LoVo (cell line): Measurements from ENCODE around the gene CNPY4.
A peak's percentile ranks its signal among the peaks of the same experiment; 100 is the strongest.
"Not testable (repeated sequence)": the region's sequence is repeated elsewhere in the genome, so short reads cannot be mapped to it uniquely, and the experiment has no call there.

Source experiments
- DNase-seq: peaks from one replicate; pipeline ENCODE4 v3.0.0-alpha.2; 2016; ENCODE audit warnings: low spot score

CNPY4 gene

GRCh38 chr7:100119970-100120732, 717 bp downstream of the CNPY4 start:
- no peak for DNase-seq

DNA sequence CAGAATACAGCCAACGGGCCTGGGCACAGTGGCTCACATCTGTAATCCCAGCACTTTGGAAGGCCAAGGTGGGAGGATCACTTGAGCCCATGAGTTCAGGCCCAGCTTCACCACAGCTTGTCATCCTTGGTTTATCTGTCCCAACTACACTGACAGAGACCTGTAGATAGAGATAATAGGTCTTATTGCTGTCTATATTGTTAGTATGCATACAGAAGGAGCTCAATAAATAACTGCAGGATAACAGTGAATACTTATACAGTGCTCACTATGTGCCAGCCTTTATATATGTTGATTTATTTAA, 1.3 kb downstream of the CNPY4 start:
- DNase-seq = no peak

GRCh38 chr7:100122067-100122466, 2.6 kb downstream of the CNPY4 start:
- no peak for DNase-seq

- no peak for DNase-seq
Observed at GRCh38 chr7:100122568-100122967, 3.1 kb downstream of the CNPY4 start.

- no peak for DNase-seq
Observed at GRCh38 chr7:100124301-100125230, 5.1 kb downstream of the CNPY4 start.

GRCh38 chr7:100126239-100126930, 7.0 kb downstream of the CNPY4 start:
- DNase-seq = no peak

GRCh38 chr7:100126931-100127865, 7.8 kb downstream of the CNPY4 start, which contains the start of gene MBLAC1:
Gene MBLAC1 (plus strand): TSS chr7:100126967. CDS start chr7:100127396, 429 bp downstream.
- peak; percentile 95 for DNase-seq

DNA sequence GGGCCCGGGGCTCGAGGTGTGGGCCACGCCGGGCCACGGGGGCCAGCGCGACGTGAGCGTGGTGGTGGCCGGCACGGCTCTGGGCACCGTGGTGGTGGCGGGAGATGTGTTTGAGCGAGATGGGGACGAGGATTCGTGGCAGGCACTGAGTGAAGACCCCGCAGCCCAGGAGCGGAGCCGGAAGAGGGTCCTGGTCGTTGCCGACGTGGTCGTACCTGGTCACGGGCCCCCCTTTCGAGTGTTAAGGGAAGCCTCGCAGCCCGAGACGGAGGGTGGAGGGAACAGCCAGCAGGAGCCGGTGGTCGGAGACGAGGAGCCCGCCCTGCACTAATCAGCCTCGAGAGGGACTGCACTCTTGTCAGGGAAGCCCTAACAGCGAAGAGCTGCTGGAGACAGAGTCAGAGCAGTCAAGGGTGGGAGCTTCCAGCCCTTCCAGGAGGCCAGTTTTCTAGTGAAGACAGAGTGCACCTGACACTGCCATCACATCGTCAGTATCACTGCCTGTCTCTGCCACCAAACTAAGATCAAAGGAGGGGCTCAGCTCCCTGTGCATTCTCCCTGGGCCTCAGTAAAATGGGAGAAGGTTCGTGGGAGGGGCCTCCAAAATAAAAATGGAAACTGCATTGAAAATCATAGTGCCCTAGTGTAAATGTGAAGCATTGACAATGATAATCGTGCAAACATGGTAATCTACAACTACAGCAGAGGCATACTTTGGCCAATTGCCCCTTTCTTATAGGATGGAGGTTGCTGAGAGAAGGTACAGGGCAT, 8.6 kb downstream of the CNPY4 start:
- no peak for DNase-seq

DNA sequence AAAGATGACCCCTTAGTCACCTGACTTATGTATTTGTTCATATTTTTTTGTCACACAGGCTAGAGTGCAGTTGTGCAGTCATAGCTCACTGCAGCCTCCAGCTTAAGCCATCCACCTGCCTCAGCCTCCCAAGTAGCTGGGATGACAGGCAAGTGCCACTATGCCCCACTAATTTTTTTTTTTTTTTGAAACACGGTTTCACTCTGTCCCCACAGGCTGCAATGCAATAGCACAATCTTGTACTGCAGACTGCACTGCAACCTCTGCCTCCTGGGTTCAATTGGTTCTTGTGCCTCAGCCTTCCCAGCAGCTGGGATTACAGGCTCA, 9.2 kb downstream of the CNPY4 start:
- no peak for DNase-seq

- peak; percentile 33 for DNase-seq
Observed at GRCh38 chr7:100130220-100130607, 10.8 kb downstream of the CNPY4 start.

GRCh38 chr7:100130608-100131453, 11.4 kb downstream of the CNPY4 start:
- DNase-seq = peak; percentile 70

DNA sequence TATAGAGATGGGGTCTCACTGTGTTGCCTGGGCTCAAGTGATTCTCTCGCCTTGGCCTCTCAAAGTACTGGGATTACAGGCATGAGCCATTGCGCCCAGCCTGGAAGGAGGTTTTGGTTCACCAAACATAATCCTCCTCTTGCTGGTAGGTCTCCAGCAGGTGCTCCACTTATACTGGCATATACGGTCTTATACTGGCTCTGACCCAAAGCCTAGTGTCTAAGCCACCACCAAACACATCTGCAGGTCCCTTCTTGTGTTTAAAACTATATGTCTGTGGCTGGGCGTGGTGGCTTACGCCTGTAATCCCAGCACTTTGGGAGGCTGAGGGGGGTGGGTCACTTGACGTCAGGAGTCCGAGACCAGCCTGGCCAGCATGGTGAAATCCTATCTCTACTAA, 12.7 kb downstream of the CNPY4 start:
- no peak for DNase-seq

GRCh38 chr7:100132697-100133151, 13.3 kb downstream of the CNPY4 start:
- DNase-seq = peak; percentile 62

- no peak for DNase-seq
Observed at GRCh38 chr7:100137851-100138760, 18.7 kb downstream of the CNPY4 start.

- DNase-seq = no peak
Observed at GRCh38 chr7:100141555-100141949, 22.1 kb downstream of the CNPY4 start.

DNA sequence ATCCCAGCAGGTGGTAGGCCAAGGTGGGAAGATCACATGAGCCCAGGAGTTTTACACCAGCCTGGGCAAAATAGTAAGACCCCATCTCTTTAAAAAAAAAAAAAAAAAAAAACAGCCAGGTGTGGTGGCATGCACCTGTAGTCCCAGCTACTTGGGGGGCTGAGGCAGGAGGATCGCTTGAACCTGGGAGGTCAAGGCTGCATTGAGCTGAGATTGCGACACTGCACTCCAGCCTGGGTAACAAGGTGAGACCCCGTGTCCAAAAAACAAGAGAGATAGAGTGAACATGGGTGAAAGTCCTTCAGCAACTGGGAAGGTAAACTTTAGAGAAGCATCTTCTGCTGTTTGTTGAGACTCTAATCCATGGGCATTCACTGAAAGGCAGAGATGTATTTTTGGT, 23.0 kb downstream of the CNPY4 start:
- no peak for DNase-seq

GRCh38 chr7:100146350-100146749, 26.9 kb downstream of the CNPY4 start:
- DNase-seq = not testable (repeated sequence)

- no peak for DNase-seq
Observed at GRCh38 chr7:100147278-100147677, 27.8 kb downstream of the CNPY4 start.

DNA sequence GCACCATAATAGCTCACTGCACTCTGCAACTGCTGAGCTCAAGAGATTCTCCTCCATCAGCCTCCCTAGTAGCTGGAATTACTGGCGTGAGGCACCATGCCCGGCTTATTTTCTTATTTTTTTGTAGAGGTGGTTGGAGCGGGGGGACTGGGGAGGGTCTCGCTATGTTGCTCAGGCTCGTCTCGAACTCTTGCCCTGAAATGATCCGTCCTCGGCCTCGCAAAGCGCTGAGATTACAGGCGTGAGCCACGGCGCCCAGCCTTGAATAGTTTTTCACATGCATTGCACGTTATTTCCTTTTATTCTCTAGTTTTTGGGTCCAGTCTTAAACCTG, 28.8 kb downstream of the CNPY4 start:
- no peak for DNase-seq
